Measurements from ENCODE around the gene RASA3.
"Not testable (repeated sequence)": the region's sequence is repeated elsewhere in the genome, so short reads cannot be mapped to it uniquely, and the experiment has no call there.

RASA3 gene

DNA sequence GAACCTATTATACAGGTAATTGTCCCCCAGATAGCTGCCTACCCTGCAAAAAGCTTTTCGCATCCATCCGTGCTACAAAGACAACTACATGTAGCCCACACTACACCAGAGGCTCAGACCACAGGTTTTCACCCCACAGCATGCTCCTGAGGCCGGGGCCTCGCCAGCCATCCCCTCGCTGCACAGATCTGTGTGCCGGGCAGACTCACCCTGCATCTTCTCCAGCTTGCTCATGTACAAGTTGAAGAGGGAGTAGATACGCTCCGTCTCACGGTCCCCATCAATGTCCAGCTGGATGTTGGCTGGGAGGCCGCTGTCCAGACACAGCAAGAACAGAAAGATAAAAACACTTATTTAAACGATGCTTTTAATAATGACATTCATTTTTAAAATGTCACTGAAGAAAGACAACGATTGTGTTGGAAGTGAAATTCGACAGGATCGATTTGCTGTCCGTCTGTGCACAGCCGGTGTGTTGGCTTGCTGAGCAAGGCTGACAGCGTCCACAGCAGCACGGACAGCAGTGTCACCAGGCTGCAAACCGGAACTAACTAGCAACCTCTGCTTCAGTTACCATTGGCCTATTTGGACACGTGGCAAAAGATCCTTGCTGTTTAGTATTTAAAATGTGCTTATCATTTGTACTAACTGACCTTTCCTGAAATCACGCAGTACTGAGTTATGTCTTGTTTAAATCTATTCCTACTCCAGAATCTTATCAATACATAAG lies 140.0 kb downstream of the RASA3 start:
- TF ChIP-seq ZNF274 (IDR thresholded peaks at IDR 0.05; ENCODE audit: low read depth, low read length) = no peak
- no peak for TF ChIP-seq SUZ12 (IDR thresholded peaks at IDR 0.05; ENCODE audit: extremely low read depth, insufficient read depth, insufficient read length)
- TF ChIP-seq YY1 (IDR thresholded peaks at IDR 0.05; ENCODE audit: insufficient read depth, insufficient read length) = no peak
- H3K9me3 ChIP-seq (ENCODE audit: insufficient read depth, low read length) = no peaks in the 10 kb centered on the region
- H3K27me3 ChIP-seq (ENCODE audit: insufficient read depth, insufficient read length) = no peaks in the 10 kb centered on the region
- peaks cover 4% of the 10 kb centered on the region for H3K4me1 ChIP-seq (ENCODE audit: insufficient read depth, insufficient read length)
- no peak for DNase-seq (ENCODE audit: low read depth, low spot score)
- H3K4me3 ChIP-seq (ENCODE audit: insufficient read length, low read depth) = no peak overlapping the region
- no peak overlapping the region for H3K9ac ChIP-seq (ENCODE audit: insufficient read length, low read depth)
- peaks cover 54% of the 10 kb centered on the region for H3K36me3 ChIP-seq (ENCODE audit: insufficient read depth, insufficient read length, low read length)

DNA sequence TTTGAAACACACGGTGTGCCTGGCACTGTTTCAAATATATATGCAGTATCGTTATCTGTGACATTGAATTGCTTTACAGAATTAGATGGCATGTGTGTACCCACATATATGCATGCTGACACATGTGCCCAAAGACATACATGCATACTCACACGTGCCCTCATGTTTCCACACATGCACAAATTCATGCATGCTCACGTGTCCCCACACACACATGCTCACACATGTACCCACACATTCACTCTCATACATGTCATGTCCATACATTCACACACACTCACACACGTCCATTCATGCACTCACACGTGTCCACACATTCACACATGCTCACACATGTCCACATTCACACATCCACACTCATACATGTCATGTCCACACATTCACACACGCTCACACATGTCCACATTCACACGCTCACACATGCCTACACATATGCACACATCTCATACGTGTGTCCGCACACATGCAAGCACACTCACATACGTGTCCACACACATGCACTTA lies 140.7 kb downstream of the RASA3 start:
- peaks cover 52% of the 10 kb centered on the region for H3K36me3 ChIP-seq (ENCODE audit: insufficient read depth, insufficient read length, low read length)
- no peak for TF ChIP-seq SUZ12 (IDR thresholded peaks at IDR 0.05; ENCODE audit: extremely low read depth, insufficient read depth, insufficient read length)
- no peak for TF ChIP-seq YY1 (IDR thresholded peaks at IDR 0.05; ENCODE audit: insufficient read depth, insufficient read length)
- TF ChIP-seq ZNF274 (IDR thresholded peaks at IDR 0.05; ENCODE audit: low read depth, low read length) = no peak
- H3K4me3 ChIP-seq (ENCODE audit: insufficient read length, low read depth) = no peak overlapping the region
- H3K9ac ChIP-seq (ENCODE audit: insufficient read length, low read depth) = no peak overlapping the region
- no peaks in the 10 kb centered on the region for H3K27me3 ChIP-seq (ENCODE audit: insufficient read depth, insufficient read length)
- no peaks in the 10 kb centered on the region for H3K9me3 ChIP-seq (ENCODE audit: insufficient read depth, low read length)
- peaks cover 4% of the 10 kb centered on the region for H3K4me1 ChIP-seq (ENCODE audit: insufficient read depth, insufficient read length)
- DNase-seq (ENCODE audit: low read depth, low spot score) = no peak

- Histone ChIP-seq H3K9me3 (ENCODE audit: insufficient read depth, low read length) (no peaks in the 10 kb centered on the region), H3K4me3 (ENCODE audit: insufficient read length, low read depth) (no peak overlapping the region), H3K4me1 (ENCODE audit: insufficient read depth, insufficient read length) (peaks cover 4% of the 10 kb centered on the region), H3K36me3 (ENCODE audit: insufficient read depth, insufficient read length, low read length) (peaks cover 47% of the 10 kb centered on the region), H3K27me3 (ENCODE audit: insufficient read depth, insufficient read length) (no peaks in the 10 kb centered on the region), H3K9ac (ENCODE audit: insufficient read length, low read depth) (no peak overlapping the region)
- TF ChIP-seq SUZ12 (IDR thresholded peaks at IDR 0.05; ENCODE audit: extremely low read depth, insufficient read depth, insufficient read length) (no peak), ZNF274 (IDR thresholded peaks at IDR 0.05; ENCODE audit: low read depth, low read length) (no peak), YY1 (IDR thresholded peaks at IDR 0.05; ENCODE audit: insufficient read depth, insufficient read length) (no peak)
- DNase-seq (ENCODE audit: low read depth, low spot score) = no peak
Observed at GRCh38 chr13:113991191-113991669, 141.2 kb downstream of the RASA3 start.

DNA sequence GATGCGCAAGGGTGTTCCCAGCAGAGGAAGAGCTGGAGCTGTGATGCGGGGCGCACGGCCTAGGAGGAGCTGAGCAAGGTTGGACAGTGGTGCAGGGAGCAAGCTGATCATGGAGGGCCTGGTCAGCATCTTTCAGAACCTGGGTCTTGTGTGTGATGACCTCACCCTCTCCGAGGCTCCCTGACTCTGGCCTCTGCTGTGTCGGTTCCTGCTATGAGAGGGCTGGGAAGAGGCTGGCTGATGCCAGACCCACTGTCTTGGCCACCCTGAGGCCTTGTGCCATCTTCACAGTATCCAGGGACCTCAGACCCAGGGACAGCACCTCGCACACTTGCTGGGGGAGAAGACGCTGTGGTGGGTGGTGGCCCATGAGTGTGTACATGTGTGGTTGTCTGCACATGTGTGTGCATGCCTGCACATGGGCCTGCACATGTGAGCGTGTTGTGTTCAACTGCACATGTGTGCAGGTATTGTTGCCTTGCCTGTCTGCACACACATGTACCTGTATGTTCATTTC lies 142.0 kb downstream of the RASA3 start:
- peaks cover 44% of the 10 kb centered on the region for H3K36me3 ChIP-seq (ENCODE audit: insufficient read depth, insufficient read length, low read length)
- no peak for TF ChIP-seq YY1 (IDR thresholded peaks at IDR 0.05; ENCODE audit: insufficient read depth, insufficient read length)
- no peak for TF ChIP-seq ZNF274 (IDR thresholded peaks at IDR 0.05; ENCODE audit: low read depth, low read length)
- TF ChIP-seq SUZ12 (IDR thresholded peaks at IDR 0.05; ENCODE audit: extremely low read depth, insufficient read depth, insufficient read length) = no peak
- H3K4me1 ChIP-seq (ENCODE audit: insufficient read depth, insufficient read length) = peaks cover 4% of the 10 kb centered on the region
- DNase-seq (ENCODE audit: low read depth, low spot score) = no peak
- H3K27me3 ChIP-seq (ENCODE audit: insufficient read depth, insufficient read length) = no peaks in the 10 kb centered on the region
- H3K9me3 ChIP-seq (ENCODE audit: insufficient read depth, low read length) = no peaks in the 10 kb centered on the region
- H3K9ac ChIP-seq (ENCODE audit: insufficient read length, low read depth) = no peak overlapping the region
- no peak overlapping the region for H3K4me3 ChIP-seq (ENCODE audit: insufficient read length, low read depth)

- no peaks in the 10 kb centered on the region for H3K4me1 ChIP-seq (ENCODE audit: insufficient read depth, insufficient read length)
- H3K36me3 ChIP-seq (ENCODE audit: insufficient read depth, insufficient read length, low read length) = peaks cover 38% of the 10 kb centered on the region
Observed at GRCh38 chr13:113989585-113990300, 142.7 kb downstream of the RASA3 start.

GRCh38 chr13:113988859-113989258 lies 143.6 kb downstream of the RASA3 start:
- peaks cover 32% of the 10 kb centered on the region for H3K36me3 ChIP-seq (ENCODE audit: insufficient read depth, insufficient read length, low read length)
- H3K9me3 ChIP-seq (ENCODE audit: insufficient read depth, low read length); DNase-seq (ENCODE audit: low read depth, low spot score); H3K9ac ChIP-seq (ENCODE audit: insufficient read length, low read depth); H3K4me3 ChIP-seq (ENCODE audit: insufficient read length, low read depth); H3K27me3 ChIP-seq (ENCODE audit: insufficient read depth, insufficient read length); H3K4me1 ChIP-seq (ENCODE audit: insufficient read depth, insufficient read length): not testable (repeated sequence)

More at GRCh38 chr13:113989585-113990300, 142.7 kb downstream of the RASA3 start:
- Histone ChIP-seq H3K4me3 (ENCODE audit: insufficient read length, low read depth) (no peak overlapping the region), H3K9ac (ENCODE audit: insufficient read length, low read depth) (no peak overlapping the region), H3K27me3 (ENCODE audit: insufficient read depth, insufficient read length) (no peaks in the 10 kb centered on the region), H3K9me3 (ENCODE audit: insufficient read depth, low read length) (no peaks in the 10 kb centered on the region)
- DNase-seq (ENCODE audit: low read depth, low spot score) = no peak
- no peak for TF ChIP-seq SUZ12 (IDR thresholded peaks at IDR 0.05; ENCODE audit: extremely low read depth, insufficient read depth, insufficient read length)
- no peak for TF ChIP-seq YY1 (IDR thresholded peaks at IDR 0.05; ENCODE audit: insufficient read depth, insufficient read length)
- TF ChIP-seq ZNF274 (IDR thresholded peaks at IDR 0.05; ENCODE audit: low read depth, low read length) = no peak

- no peak for DNase-seq (ENCODE audit: low read depth, low spot score)
- no peaks in the 10 kb centered on the region for H3K4me1 ChIP-seq (ENCODE audit: insufficient read depth, insufficient read length)
- no peaks in the 10 kb centered on the region for H3K9me3 ChIP-seq (ENCODE audit: insufficient read depth, low read length)
- no peak overlapping the region for H3K9ac ChIP-seq (ENCODE audit: insufficient read length, low read depth)
- peaks cover 45% of the 10 kb centered on the region for H3K36me3 ChIP-seq (ENCODE audit: insufficient read depth, insufficient read length, low read length)
- no peaks in the 10 kb centered on the region for H3K27me3 ChIP-seq (ENCODE audit: insufficient read depth, insufficient read length)
- TF ChIP-seq SUZ12 (IDR thresholded peaks at IDR 0.05; ENCODE audit: extremely low read depth, insufficient read depth, insufficient read length) (no peak), ZNF274 (IDR thresholded peaks at IDR 0.05; ENCODE audit: low read depth, low read length) (no peak), YY1 (IDR thresholded peaks at IDR 0.05; ENCODE audit: insufficient read depth, insufficient read length) (no peak)
- H3K4me3 ChIP-seq (ENCODE audit: insufficient read length, low read depth) = no peak overlapping the region
Observed at GRCh38 chr13:113982296-113982661, 150.1 kb downstream of the RASA3 start.

All from NT2/D1 (cell line).